H1 (cell line): Measurements from ENCODE around the gene HSDL2. TPM values are rescaled to one million over a fixed set of nuclear protein-coding genes. Genes with fewer than 3 reads are reported as not detected.

ENCODE experiments used
- CTCF ChIA-PET: fragments of 300-600 bp; sonication (Branson Sonifier 250); formaldehyde crosslinking; loops from one replicate; lab custom pipeline; 2021; ENCODE audit not compliant: partially characterized antibody; lab: Charles Lee
- POLR2A ChIA-PET: fragments of 300-600 bp; sonication (Branson Sonifier 250); formaldehyde crosslinking; loops from one replicate; lab custom pipeline; 2021; ENCODE audit warnings: inconsistent platforms; ENCODE audit not compliant: partially characterized antibody; lab: Charles Lee
- DNase-seq, 2 experiments: peaks; one replicate each; pipeline versions ENCODE4 v3.0.0 to v3.0.0-alpha.2; 2010 to 2022; ENCODE audit warnings: low spot score in 2 of 2, low read depth in 1 of 2, mixed read lengths in 1 of 2
- FAIRE-seq: peaks from 2 replicates; lab custom pipeline; 2011; peaks lifted over from hg19 to GRCh38; lab: Jason Lieb, UNC
- H2AFZ ChIP-seq: 2 replicates; pipeline ENCODE4 v1.8.1; 2012; ENCODE audit warnings: low read length, inconsistent platforms
- H2AK5ac ChIP-seq: 2 replicates; pipeline ENCODE4 v1.6.1; 2013; ENCODE audit warnings: low read depth, low read length
- H2BK120ac ChIP-seq: replicated peaks from 2 replicates; pipeline ENCODE3; 2013; ENCODE audit warnings: low read depth, low read length, inconsistent platforms
- H2BK12ac ChIP-seq: 2 replicates; pipeline ENCODE4 v1.6.1; 2013; ENCODE audit warnings: low read depth, low read length
- H2BK15ac ChIP-seq: 2 replicates; pipeline ENCODE4 v1.6.1; 2013; ENCODE audit warnings: low read length
- H2BK20ac ChIP-seq: 2 replicates; pipeline ENCODE4 v1.6.1; 2013; ENCODE audit warnings: low read length
- H2BK5ac ChIP-seq: 2 replicates; pipeline ENCODE4 v1.6.1; 2013; ENCODE audit warnings: low read depth, low read length
- H3K14ac ChIP-seq: 2 replicates; pipeline ENCODE4 v1.6.1; 2013; ENCODE audit warnings: inconsistent platforms; ENCODE audit not compliant: insufficient read length
- H3K18ac ChIP-seq: 2 replicates; pipeline ENCODE4 v1.6.1; 2013; ENCODE audit warnings: low read length; ENCODE audit errors: extremely low read depth
- H3K23ac ChIP-seq: 2 replicates; pipeline ENCODE4 v1.6.1; 2013; ENCODE audit warnings: inconsistent platforms; ENCODE audit not compliant: insufficient read length
- H3K23me2 ChIP-seq: 2 replicates; pipeline ENCODE4 v1.6.1; 2013; ENCODE audit warnings: low read depth, low read length
- H3K27ac ChIP-seq: 2 replicates; pipeline ENCODE4 v1.6.1; 2011; ENCODE audit warnings: low read depth, low read length, inconsistent platforms
- H3K27me3 ChIP-seq, 4 experiments: replicated peaks in 1 of 4; 1 replicate in 1 of 4; 2 replicates in 3 of 4; pipeline versions ENCODE4 v1.6.1 to v1.8.1; 2011 to 2013; ENCODE audit warnings: low read length in 3 of 4, mild to moderate bottlenecking in 3 of 4, inconsistent platforms in 2 of 4, mixed read lengths in 2 of 4, moderate library complexity in 1 of 4; ENCODE audit not compliant: control insufficient read depth in 3 of 4, insufficient read depth in 3 of 4; ENCODE audit errors: extremely low read depth in 1 of 4
- H3K36me3 ChIP-seq, 4 experiments: 2 replicates each; pipeline versions ENCODE4 v1.6.1 to v1.8.1; 2011 to 2013; ENCODE audit warnings: mild to moderate bottlenecking in 4 of 4, low read length in 3 of 4, moderate library complexity in 2 of 4, control low read depth in 1 of 4, inconsistent platforms in 1 of 4; ENCODE audit not compliant: insufficient read depth in 4 of 4, control insufficient read depth in 2 of 4
- H3K4ac ChIP-seq: replicated peaks from 2 replicates; pipeline ENCODE3; 2013; ENCODE audit warnings: low read length, low read depth, mixed read lengths, inconsistent platforms; ENCODE audit not compliant: insufficient read length
- H3K4me1 ChIP-seq, 4 experiments: replicated peaks in 1 of 4; 1 replicate in 1 of 4; 2 replicates in 3 of 4; pipeline versions ENCODE4 v1.6.1 to v1.8.1; 2011 to 2013; ENCODE audit warnings: low read length in 3 of 4, inconsistent platforms in 2 of 4, mixed read lengths in 1 of 4; ENCODE audit not compliant: insufficient read depth in 4 of 4, control insufficient read depth in 3 of 4
- H3K4me2 ChIP-seq, 2 experiments: 2 replicates each; pipeline versions ENCODE4 v1.6.1 to v1.8.1; 2011 to 2013; ENCODE audit warnings: low read depth in 2 of 2, low read length in 2 of 2, control low read depth in 1 of 2, inconsistent platforms in 1 of 2, mild to moderate bottlenecking in 1 of 2; ENCODE audit not compliant: insufficient read depth in 1 of 2
- H3K4me3 ChIP-seq, 4 experiments: fragments of 200-600, 300-600 bp in 1 of 4; sonication (generic), shearing (Covaris generic), sonication (Bioruptor Twin) in 1 of 4; 2 replicates each; pipeline versions ENCODE4 v1.5.1 to v1.8.1; 2011 to 2016; ENCODE audit warnings: low read length in 4 of 4, low read depth in 3 of 4, control low read depth in 2 of 4, inconsistent platforms in 2 of 4, mild to moderate bottlenecking in 2 of 4, mixed read lengths in 1 of 4, moderate library complexity in 1 of 4; ENCODE audit not compliant: insufficient read depth in 2 of 4; ENCODE audit errors: extremely low read depth in 1 of 4
- H3K56ac ChIP-seq: replicated peaks from 2 replicates; pipeline ENCODE3; 2013; ENCODE audit warnings: low read depth, mild to moderate bottlenecking, mixed read lengths, low read length, inconsistent platforms; ENCODE audit not compliant: insufficient read length
- H3K79me1 ChIP-seq: 2 replicates; pipeline ENCODE4 v1.6.1; 2013; ENCODE audit warnings: low read depth, low read length, control low read depth
- H3K79me2 ChIP-seq, 2 experiments: 2 replicates each; pipeline versions ENCODE4 v1.6.1 to v1.8.1; 2012 to 2013; ENCODE audit warnings: low read length in 2 of 2, mild to moderate bottlenecking in 2 of 2, inconsistent platforms in 1 of 2; ENCODE audit not compliant: insufficient read depth in 2 of 2, control insufficient read depth in 1 of 2
- H3K9ac ChIP-seq, 4 experiments: replicated peaks in 1 of 4; 1 replicate in 1 of 4; 2 replicates in 3 of 4; pipeline versions ENCODE4 v1.6.1 to v1.8.1; 2011 to 2013; ENCODE audit warnings: low read depth in 3 of 4, low read length in 3 of 4, control low read depth in 2 of 4, mild to moderate bottlenecking in 2 of 4, moderate library complexity in 2 of 4, inconsistent platforms in 1 of 4; ENCODE audit errors: extremely low read depth in 1 of 4
- H3K9me3 ChIP-seq, 2 experiments: 2 replicates each; pipeline versions ENCODE4 v1.6.1 to v1.8.1; 2012 to 2013; ENCODE audit warnings: mild to moderate bottlenecking in 2 of 2, moderate library complexity in 2 of 2, control low read depth in 1 of 2, inconsistent platforms in 1 of 2, low read depth in 1 of 2, low read length in 1 of 2, mixed read lengths in 1 of 2; ENCODE audit not compliant: insufficient read depth in 2 of 2
- H4K20me1 ChIP-seq, 2 experiments: replicated peaks in 1 of 2; 2 replicates each; pipeline versions ENCODE3 to v1.8.1; 2011 to 2013; ENCODE audit warnings: inconsistent platforms in 2 of 2, low read length in 2 of 2, mild to moderate bottlenecking in 1 of 2; ENCODE audit not compliant: insufficient read depth in 2 of 2, control insufficient read depth in 1 of 2
- H4K5ac ChIP-seq: 2 replicates; pipeline ENCODE4 v1.6.1; 2013; ENCODE audit warnings: low read length, low read depth, mixed read lengths, inconsistent platforms; ENCODE audit not compliant: insufficient read length
- H4K8ac ChIP-seq: 2 replicates; pipeline ENCODE4 v1.8.0; 2013; ENCODE audit warnings: mild to moderate bottlenecking, moderate library complexity, low read length, inconsistent platforms; ENCODE audit not compliant: insufficient read depth; ENCODE audit errors: extremely low read depth
- H4K91ac ChIP-seq: replicated peaks from 2 replicates; pipeline ENCODE3; 2013; ENCODE audit warnings: low read length, mixed read lengths, inconsistent platforms; ENCODE audit not compliant: insufficient read length
- FOSL1 ChIP-seq: IDR thresholded peaks from 2 replicates; pipeline ENCODE4 v1.6.1; 2011; ENCODE audit warnings: mild to moderate bottlenecking, low read depth, low read length, moderate library complexity; ENCODE audit not compliant: insufficient read depth
- NANOG ChIP-seq: IDR thresholded peaks from 2 replicates; pipeline ENCODE4 v1.6.1; 2011; ENCODE audit warnings: low read length, low read depth, mild to moderate bottlenecking, inconsistent platforms; ENCODE audit not compliant: insufficient read depth, poor library complexity, severe bottlenecking
- NRF1 ChIP-seq: IDR thresholded peaks from 2 replicates; pipeline ENCODE4 v1.6.1; 2011; ENCODE audit warnings: mild to moderate bottlenecking, low read depth, low read length, improper control_type of control experiment
- POLR2AphosphoS5 ChIP-seq: IDR thresholded peaks from 2 replicates; pipeline ENCODE4 v1.6.1; 2011; ENCODE audit warnings: low read depth, low read length
- RAD21 ChIP-seq, 2 experiments: IDR thresholded peaks in 1 of 2; conservative IDR thresholded peaks in 1 of 2; 2 replicates each; pipeline ENCODE4 v1.6.1; 2011; ENCODE audit warnings: low read depth in 2 of 2, low read length in 2 of 2, improper control_type of control experiment in 1 of 2, inconsistent platforms in 1 of 2, mild to moderate bottlenecking in 1 of 2, moderate library complexity in 1 of 2
- SIX5 ChIP-seq: IDR thresholded peaks from 2 replicates; pipeline ENCODE4 v1.6.1; 2011; ENCODE audit warnings: mild to moderate bottlenecking, low read depth, low read length
- SP2 ChIP-seq: IDR thresholded peaks from 2 replicates; pipeline ENCODE4 v1.6.1; 2012; ENCODE audit warnings: mild to moderate bottlenecking, low read length, inconsistent platforms
- TAF7 ChIP-seq: optimal IDR thresholded peaks from 2 replicates; pipeline ENCODE3; 2011; ENCODE audit warnings: low read depth, mild to moderate bottlenecking, inconsistent platforms, low read length, moderate library complexity, borderline replicate concordance
- TBP ChIP-seq: IDR thresholded peaks from 2 replicates; pipeline ENCODE4 v1.6.1; 2011; ENCODE audit warnings: low read depth, low read length, improper control_type of control experiment
- TEAD4 ChIP-seq: IDR thresholded peaks from 2 replicates; pipeline ENCODE4 v1.6.1; 2012; ENCODE audit warnings: low read depth, low read length, inconsistent platforms, mixed read lengths
- USF2 ChIP-seq: IDR thresholded peaks from 2 replicates; pipeline ENCODE4 v1.6.1; 2011; ENCODE audit warnings: low read length, improper control_type of control experiment
- WGBS, 2 experiments: shearing (Covaris generic) in 1 of 2; methylation state at CpG; one replicate each; pipeline versions ENCODE4 v1.1.6 to v1.1.7; 2013 to 2015; ENCODE audit warnings: low lambda C conversion rate in 2 of 2, mixed read lengths in 2 of 2, inconsistent platforms in 1 of 2, low coverage in 1 of 2, missing lambda C conversion rate in 1 of 2; ENCODE audit not compliant: insufficient replicate concordance in 2 of 2, insufficient coverage in 1 of 2, insufficient read length in 1 of 2; ENCODE audit errors: extremely low coverage in 1 of 2, missing lambda C conversion rate in 1 of 2; 5-methylcytosine and 5-hydroxymethylcytosine counted together
- polyA plus RNA-seq, 7 experiments: library from polyadenylated mRNA; depleted of rRNA in 3 of 7; stranded (reverse) in 5 of 7; unstranded in 2 of 7; fragments of >200 nt in 5 of 7; fragments of 200-250 nt in 2 of 7; gene quantifications; 1 replicate in 5 of 7; 2 replicates in 1 of 7; 4 replicates in 1 of 7; pipeline versions ENCODE4 v1.2.1 to v1.2.3, GENCODE V29; 2011 to 2013; ENCODE audit warnings: missing spikeins in 2 of 7, mixed read lengths in 2 of 7
- total RNA-seq: library from RNA; stranded (reverse); fragmentation: NEBNext Ultra II Directional; extraction: Animal tissue kit (Norgen Biotek cat#: 25700); gene quantifications from 2 replicates; pipeline ENCODE4 v1.2.1, GENCODE V29; 2021
- TF ChIP-seq, protein P1 (sequence below): IDR thresholded peaks from 2 replicates; pipeline ENCODE4 v1.6.1; 2012; ENCODE audit warnings: inconsistent platforms

HSDL2 gene
- total and polyA plus RNA-seq, 2 of the 8 experiments (the other 6 are each of a cell fraction or from before 2014, with no cell fraction given), result 6.6 to 15.4 TPM

- H4K91ac ChIP-seq, result no peak overlapping the region
- no peak overlapping the region for H3K27ac ChIP-seq
- H3K79me1 ChIP-seq, result no peaks in the 10 kb centered on the region
- no peak overlapping the region for H3K4me3 ChIP-seq
- H2AFZ ChIP-seq, result no peak overlapping the region
- TF ChIP-seq TBP, result no peak
- no peak for TF ChIP-seq FOSL1
- no peak for TF ChIP-seq SP2
- TF ChIP-seq RAD21 (IDR thresholded peaks at IDR 0.05 in 1 of 2, conservative IDR thresholded peaks at IDR 0.05 in 1 of 2; ENCODE audit: low read depth in 2 of 2, low read length in 2 of 2), result no peak
- TF ChIP-seq POLR2AphosphoS5, result no peak
- TF ChIP-seq SIX5, result no peak
- TF ChIP-seq, protein P1, sequence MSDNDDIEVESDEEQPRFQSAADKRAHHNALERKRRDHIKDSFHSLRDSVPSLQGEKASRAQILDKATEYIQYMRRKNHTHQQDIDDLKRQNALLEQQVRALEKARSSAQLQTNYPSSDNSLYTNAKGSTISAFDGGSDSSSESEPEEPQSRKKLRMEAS, result no peak
- no peak for TF ChIP-seq TEAD4
- no peak for TF ChIP-seq USF2
- TF ChIP-seq NRF1, result no peak
- TF ChIP-seq TAF7, result no peak
- TF ChIP-seq NANOG, result no peak
- H4K20me1 ChIP-seq, result no peaks in the 10 kb centered on the region
- FAIRE-seq, result no peak
- no peak overlapping the region for H3K4me2 ChIP-seq
- no peaks in the 10 kb centered on the region for H3K79me2 ChIP-seq
- no peak for DNase-seq
- CTCF ChIA-PET, result interaction anchor here (0.8 to 1.0 kb wide), 3 partner anchors 14 to 353 kb away, joined by 3 to 7 read pairs (median 3); no protein-coding TSS in a partner anchor
- H2AK5ac ChIP-seq, result no peak overlapping the region
- H2BK5ac ChIP-seq, result no peak overlapping the region
- no peak overlapping the region for H3K14ac ChIP-seq
- no peak overlapping the region for H2BK12ac ChIP-seq
- H3K9me3 ChIP-seq, result no peaks in the 10 kb centered on the region
- no peaks in the 10 kb centered on the region for H3K4me1 ChIP-seq
- no peak overlapping the region for H3K4ac ChIP-seq
- H3K23ac ChIP-seq, result no peak overlapping the region
- no peaks in the 10 kb centered on the region for H3K36me3 ChIP-seq
- 88% methylated on average over 2 of the region's 2 CpGs; no CpG with 5 or more reads in 1 of the 2 experiments for WGBS, 2 experiments
- H3K56ac ChIP-seq, result no peak overlapping the region
- no peak overlapping the region for H2BK120ac ChIP-seq
- POLR2A ChIA-PET, result no interaction called here
- H4K8ac ChIP-seq, result no peak overlapping the region
- no peak overlapping the region for H3K18ac ChIP-seq
- no peak overlapping the region for H2BK15ac ChIP-seq
- H3K27me3 ChIP-seq, result no peaks in the 10 kb centered on the region
- H2BK20ac ChIP-seq, result no peak overlapping the region
- H3K9ac ChIP-seq, result no peak overlapping the region
- H3K23me2 ChIP-seq, result no peaks in the 10 kb centered on the region
- H4K5ac ChIP-seq, result no peak overlapping the region
Measured at GRCh38 chr9:112439825-112440224, 59.9 kb downstream of the HSDL2 start.
